HCT116 (cell line): ENCODE measurements around the gene GPHN. TPM values are rescaled to one million over a fixed set of nuclear protein-coding genes. Genes with fewer than 3 reads are reported as not detected.

Source experiments
- ATAC-seq: fragments of 200-7000 bp; cut with Tn5 transposase; 2 replicates; pipeline ENCODE4 v1.9.1; 2020; ENCODE audit warnings: mild to moderate bottlenecking, moderate library complexity
- BruUV-seq: library from RNA; stranded (reverse); fragments of 400-500 nt; replicated peaks from 2 replicates; lab custom pipeline; 2021; lab: Mats Ljungman, UMichigan
- CTCF ChIA-PET: fragments of 300-600 bp; sonication (Branson Sonifier 250); formaldehyde crosslinking; loops from one replicate; lab custom pipeline; 2021; ENCODE audit warnings: antibody characterized with exemption; lab: Charles Lee
- POLR2A ChIA-PET: fragments of 300-600, 350-600 bp; sonication (Branson Sonifier 250); formaldehyde crosslinking; loops from one replicate; lab custom pipeline; 2021; ENCODE audit warnings: antibody characterized with exemption; lab: Charles Lee
- RAD21 ChIA-PET, 2 experiments: fragments of 300-600 bp; sonication (Branson Sonifier 250); formaldehyde crosslinking; loops; one replicate each; lab custom pipeline; 2023; ENCODE audit warnings: low total read pairs in 2 of 2; ENCODE audit not compliant: uncharacterized antibody in 2 of 2, unreplicated experiment in 2 of 2, low non-redundant PET in 1 of 2; lab: Charles Lee
- DNase-seq: peaks from one replicate; pipeline ENCODE4 v3.0.0-alpha.2; 2010; ENCODE audit warnings: low read depth, low spot score
- H2AFZ ChIP-seq: fragments of 200-600 bp; shearing (Covaris generic), sonication (generic); 2 replicates; pipeline ENCODE4 v1.6.1; 2017; ENCODE audit warnings: low read depth, mixed run types, mixed read lengths, antibody characterized with exemption, low read length; ENCODE audit not compliant: poor library complexity, severe bottlenecking
- H3K27ac ChIP-seq: 2 replicates; pipeline ENCODE4 v1.5.1; 2012; ENCODE audit warnings: low read depth, low read length
- H3K27me3 ChIP-seq: fragments of 200-600 bp; sonication (generic); 2 replicates; pipeline ENCODE4 v1.6.1; 2016; ENCODE audit warnings: mixed run types, low read length, mixed read lengths; ENCODE audit not compliant: insufficient read depth
- H3K36me3 ChIP-seq, 2 experiments: fragments of 200-500 bp in 1 of 2; fragments of 200-600 bp in 1 of 2; sonication (Bioruptor generic) in 1 of 2; sonication (generic) in 1 of 2; 2 replicates each; pipeline versions ENCODE4 v1.5.1 to v1.6.1; 2014 to 2016; ENCODE audit warnings: low read length in 2 of 2, inconsistent platforms in 1 of 2, mixed read lengths in 1 of 2, mixed run types in 1 of 2; ENCODE audit not compliant: insufficient read depth in 2 of 2, control insufficient read depth in 1 of 2
- H3K4me1 ChIP-seq, 2 experiments: fragments of 200-600 bp in 1 of 2; sonication (generic) in 1 of 2; 2 replicates each; pipeline versions ENCODE4 v1.5.1 to v1.6.1; 2012 to 2017; ENCODE audit warnings: low read length in 2 of 2, inconsistent platforms in 1 of 2, mild to moderate bottlenecking in 1 of 2, mixed read lengths in 1 of 2, mixed run types in 1 of 2, moderate library complexity in 1 of 2; ENCODE audit not compliant: insufficient read depth in 2 of 2, control insufficient read depth in 1 of 2
- H3K4me2 ChIP-seq: fragments of 200-600 bp; sonication (generic); 2 replicates; pipeline ENCODE4 v1.6.1; 2017; ENCODE audit warnings: mixed run types, low read length, mixed read lengths
- H3K4me3 ChIP-seq, 2 experiments: fragments of 200-600 bp in 1 of 2; sonication (generic) in 1 of 2; replicated peaks in 1 of 2; 2 replicates each; pipeline ENCODE4 v1.5.1; 2011 to 2016; ENCODE audit warnings: low read length in 2 of 2, control low read depth in 1 of 2, low read depth in 1 of 2, mild to moderate bottlenecking in 1 of 2, mixed read lengths in 1 of 2, mixed run types in 1 of 2
- H3K79me2 ChIP-seq: fragments of 200-600 bp; sonication (generic); 2 replicates; pipeline ENCODE4 v1.6.1; 2017; ENCODE audit warnings: mild to moderate bottlenecking, mixed run types, low read length, moderate library complexity, mixed read lengths; ENCODE audit not compliant: insufficient read depth
- H3K9ac ChIP-seq: fragments of 200-600 bp; sonication (generic); 2 replicates; pipeline ENCODE4 v1.6.1; 2016; ENCODE audit warnings: low read length, mixed read lengths
- H3K9me2 ChIP-seq: fragments of 200-600 bp; sonication (generic), shearing (Covaris generic); 2 replicates; pipeline ENCODE4 v1.6.1; 2017; ENCODE audit warnings: mixed run types, mild to moderate bottlenecking, moderate library complexity; ENCODE audit not compliant: insufficient read depth
- H3K9me3 ChIP-seq, 2 experiments: fragments of 200-500 bp in 1 of 2; fragments of 200-600 bp in 1 of 2; sonication (Bioruptor generic) in 1 of 2; sonication (generic) in 1 of 2; 2 replicates each; pipeline ENCODE4 v1.6.1; 2014 to 2017; ENCODE audit warnings: low read length in 2 of 2, mixed read lengths in 2 of 2, inconsistent platforms in 1 of 2, low read depth in 1 of 2, mild to moderate bottlenecking in 1 of 2, mixed run types in 1 of 2, moderate library complexity in 1 of 2; ENCODE audit not compliant: control insufficient read depth in 1 of 2, insufficient read depth in 1 of 2
- H4K20me1 ChIP-seq: fragments of 200-600 bp; sonication (generic), shearing (Covaris generic); 2 replicates; pipeline ENCODE4 v1.6.1; 2017; ENCODE audit warnings: mixed run types, mild to moderate bottlenecking, moderate library complexity; ENCODE audit not compliant: insufficient read depth
- CBX3 ChIP-seq: IDR thresholded peaks from 2 replicates; pipeline ENCODE4 v1.6.1; 2012; ENCODE audit warnings: low read depth
- CTCF ChIP-seq, 3 experiments: fragments of 200-600 bp in 1 of 3; sonication (generic) in 1 of 3; IDR thresholded peaks in 2 of 3; conservative IDR thresholded peaks in 1 of 3; 2 replicates each; pipeline ENCODE4 v1.5.1; 2012 to 2017; ENCODE audit warnings: low read depth in 2 of 3, low read length in 2 of 3, antibody characterized with exemption in 1 of 3, borderline replicate concordance in 1 of 3, control low read depth in 1 of 3, mild to moderate bottlenecking in 1 of 3, mixed read lengths in 1 of 3, mixed run types in 1 of 3, moderate library complexity in 1 of 3; ENCODE audit not compliant: insufficient read depth in 1 of 3
- ELF1 ChIP-seq: IDR thresholded peaks from 2 replicates; pipeline ENCODE4 v1.6.1; 2012; ENCODE audit warnings: low read depth, borderline replicate concordance
- EZH2 ChIP-seq: fragments of 200-600 bp; sonication (generic); IDR thresholded peaks from 2 replicates; pipeline ENCODE4 v1.6.1; 2017; ENCODE audit warnings: antibody characterized with exemption, mixed run types
- EZH2phosphoT487 ChIP-seq: fragments of 200-600 bp; IDR thresholded peaks from 2 replicates; pipeline ENCODE4 v1.6.1; 2018; ENCODE audit warnings: antibody characterized with exemption, borderline replicate concordance
- JUND ChIP-seq: IDR thresholded peaks from 2 replicates; pipeline ENCODE4 v1.6.1; 2012
- MAX ChIP-seq: IDR thresholded peaks from 2 replicates; pipeline ENCODE4 v1.6.1; 2012
- POLR2A ChIP-seq: IDR thresholded peaks from 2 replicates; pipeline ENCODE4 v1.7.0; 2011; ENCODE audit warnings: borderline replicate concordance; ENCODE audit not compliant: insufficient read depth, insufficient read length; ENCODE audit errors: extremely low read depth
- POLR2AphosphoS5 ChIP-seq: IDR thresholded peaks from 2 replicates; pipeline ENCODE4 v1.6.1; 2011; ENCODE audit warnings: mild to moderate bottlenecking, low read depth, low read length, moderate library complexity
- SIN3A ChIP-seq: IDR thresholded peaks from 2 replicates; pipeline ENCODE4 v1.6.1; 2012; ENCODE audit warnings: low read depth
- SP1 ChIP-seq: IDR thresholded peaks from 2 replicates; pipeline ENCODE4 v1.6.1; 2012; ENCODE audit warnings: low read depth
- SRF ChIP-seq: IDR thresholded peaks from 2 replicates; pipeline ENCODE4 v1.6.1; 2012; ENCODE audit warnings: low read depth
- TCF7L2 ChIP-seq: IDR thresholded peaks from 2 replicates; pipeline ENCODE4 v1.7.0; 2011; ENCODE audit warnings: borderline replicate concordance, inconsistent platforms; ENCODE audit not compliant: insufficient read depth, insufficient read length; ENCODE audit errors: extremely low read depth
- YY1 ChIP-seq: IDR thresholded peaks from 2 replicates; pipeline ENCODE4 v1.6.1; 2011; ENCODE audit warnings: low read length, low read depth, moderate library complexity, mild to moderate bottlenecking; ENCODE audit not compliant: insufficient replicate concordance; ENCODE audit errors: extremely low read depth
- ZBTB33 ChIP-seq: IDR thresholded peaks from 2 replicates; pipeline ENCODE4 v1.6.1; 2011; ENCODE audit warnings: mild to moderate bottlenecking, low read length, moderate library complexity; ENCODE audit not compliant: insufficient replicate concordance; ENCODE audit errors: extremely low read depth
- ZFX ChIP-seq: fragments of 450-650 bp; IDR thresholded peaks from 2 replicates; pipeline ENCODE4 v1.6.1; 2017
- ZNF274 ChIP-seq: fragments of 200-500 bp; sonication (Bioruptor generic); IDR thresholded peaks from 2 replicates; pipeline ENCODE4 v1.6.1; 2014; ENCODE audit warnings: mild to moderate bottlenecking, low read depth, low read length, inconsistent platforms
- intact Hi-C: fragments of 100-400 bp; cut with micrococcal nuclease; formaldehyde crosslinking; loops from 2 replicates; pipeline ENCODE4 v1.10.0; 2022
- total RNA-seq: library from RNA; stranded (reverse); gene quantifications from one replicate; pipeline ENCODE4 v1.2.1, GENCODE V29; 2021; ENCODE audit not compliant: unreplicated experiment

Gene GPHN
- total RNA-seq, 1 experiment from 2014 or later, result 43.8 TPM

GRCh38 chr14:66972469-66972868, 464.5 kb downstream of the GPHN start:
- no peak overlapping the region for H3K4me2 ChIP-seq
- no peaks in the 10 kb centered on the region for H3K36me3 ChIP-seq
- TF ChIP-seq ZBTB33 (no peak), JUND (no peak), SIN3A (no peak), POLR2A (no peak), MAX (no peak), ZNF274 (no peak), ZFX (no peak), SRF (no peak), EZH2 (no peak), EZH2phosphoT487 (no peak), TCF7L2 (no peak), SP1 (no peak), ELF1 (no peak), YY1 (no peak), CBX3 (no peak), POLR2AphosphoS5 (no peak), CTCF (IDR thresholded peaks at IDR 0.05 in 2 of 3, conservative IDR thresholded peaks at IDR 0.05 in 1 of 3; ENCODE audit: borderline replicate concordance in 1 of 3, insufficient read depth in 1 of 3, low read depth in 2 of 3, low read length in 2 of 3) (no peak)
- no peaks in the 10 kb centered on the region for H3K9me3 ChIP-seq
- no peak overlapping the region for H2AFZ ChIP-seq
- no peaks in the 10 kb centered on the region for H3K27me3 ChIP-seq
- no peak for ATAC-seq
- intact Hi-C loops, result no loop called here
- H3K4me3 ChIP-seq, result no peak overlapping the region
- no peaks in the 10 kb centered on the region for H3K9me2 ChIP-seq
- CTCF ChIA-PET, result no interaction called here
- no TSS peak for BruUV-seq
- POLR2A ChIA-PET, result no interaction called here
- no peak for DNase-seq
- no peaks in the 10 kb centered on the region for H3K79me2 ChIP-seq
- no peak overlapping the region for H3K27ac ChIP-seq
- no peaks in the 10 kb centered on the region for H4K20me1 ChIP-seq
- no peaks in the 10 kb centered on the region for H3K4me1 ChIP-seq
- RAD21 ChIA-PET, result no interaction called here
- H3K9ac ChIP-seq, result no peak overlapping the region
